Chondrocyte (in vitro differentiated cells): ENCODE measurements around the gene TBX1. TPM values are rescaled to one million over a fixed set of nuclear protein-coding genes. Genes with fewer than 3 reads are reported as not detected.
A peak's percentile ranks its signal among the peaks of the same experiment; 100 is the strongest.

Experiments
- DNase-seq: peaks from one replicate; pipeline ENCODE4 v3.0.0; 2021; ENCODE audit warnings: mixed read lengths, low spot score
- H3K27ac Mint-ChIP-seq: one replicate; pipeline ENCODE4 v1.8.0; 2021; ENCODE audit warnings: mild to moderate bottlenecking, moderate library complexity, mixed read lengths; ENCODE audit not compliant: unreplicated experiment
- H3K27me3 Mint-ChIP-seq: 2 replicates; pipeline ENCODE4 v1.8.0; 2021; ENCODE audit warnings: low read depth, mixed read lengths
- H3K36me3 Mint-ChIP-seq: 2 replicates; pipeline ENCODE4 v1.8.0; 2021; ENCODE audit warnings: low read depth, mixed read lengths
- H3K4me1 Mint-ChIP-seq: 2 replicates; pipeline ENCODE4 v1.8.0; 2021; ENCODE audit warnings: low read depth, mild to moderate bottlenecking, mixed read lengths
- H3K4me3 Mint-ChIP-seq: one replicate; pipeline ENCODE4 v1.8.0; 2021; ENCODE audit warnings: mild to moderate bottlenecking, moderate library complexity, mixed read lengths; ENCODE audit not compliant: unreplicated experiment
- H3K9me3 Mint-ChIP-seq: 2 replicates; pipeline ENCODE4 v1.8.0; 2021; ENCODE audit warnings: low read depth, mixed read lengths
- total RNA-seq: library from RNA; stranded (reverse); gene quantifications from 3 replicates; pipeline ENCODE4 v1.2.1, GENCODE V29; 2021
- TF ChIP-seq, protein P1 (sequence below): fragments of 200-600 bp; sonication (generic); IDR thresholded peaks from 2 replicates; pipeline ENCODE4 v1.5.0; 2021; ENCODE audit warnings: antibody characterized with exemption, mild to moderate bottlenecking, moderate library complexity

The TBX1 gene
- total RNA-seq, 1 donor from 2014 or later = not detected

GRCh38 chr22:19764299-19764593, 3.7 kb downstream of the TBX1 start:
- DNase-seq = no peak
- Mint-ChIP-seq H3K4me3 (no peak overlapping the region), H3K4me1 (peaks cover 14% of the 10 kb centered on the region), H3K9me3 (no peaks in the 10 kb centered on the region), H3K27me3 (peaks cover 24% of the 10 kb centered on the region), H3K27ac (no peak overlapping the region), H3K36me3 (no peaks in the 10 kb centered on the region)
- TF ChIP-seq, protein P1, sequence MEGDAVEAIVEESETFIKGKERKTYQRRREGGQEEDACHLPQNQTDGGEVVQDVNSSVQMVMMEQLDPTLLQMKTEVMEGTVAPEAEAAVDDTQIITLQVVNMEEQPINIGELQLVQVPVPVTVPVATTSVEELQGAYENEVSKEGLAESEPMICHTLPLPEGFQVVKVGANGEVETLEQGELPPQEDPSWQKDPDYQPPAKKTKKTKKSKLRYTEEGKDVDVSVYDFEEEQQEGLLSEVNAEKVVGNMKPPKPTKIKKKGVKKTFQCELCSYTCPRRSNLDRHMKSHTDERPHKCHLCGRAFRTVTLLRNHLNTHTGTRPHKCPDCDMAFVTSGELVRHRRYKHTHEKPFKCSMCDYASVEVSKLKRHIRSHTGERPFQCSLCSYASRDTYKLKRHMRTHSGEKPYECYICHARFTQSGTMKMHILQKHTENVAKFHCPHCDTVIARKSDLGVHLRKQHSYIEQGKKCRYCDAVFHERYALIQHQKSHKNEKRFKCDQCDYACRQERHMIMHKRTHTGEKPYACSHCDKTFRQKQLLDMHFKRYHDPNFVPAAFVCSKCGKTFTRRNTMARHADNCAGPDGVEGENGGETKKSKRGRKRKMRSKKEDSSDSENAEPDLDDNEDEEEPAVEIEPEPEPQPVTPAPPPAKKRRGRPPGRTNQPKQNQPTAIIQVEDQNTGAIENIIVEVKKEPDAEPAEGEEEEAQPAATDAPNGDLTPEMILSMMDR = no peak

DNA sequence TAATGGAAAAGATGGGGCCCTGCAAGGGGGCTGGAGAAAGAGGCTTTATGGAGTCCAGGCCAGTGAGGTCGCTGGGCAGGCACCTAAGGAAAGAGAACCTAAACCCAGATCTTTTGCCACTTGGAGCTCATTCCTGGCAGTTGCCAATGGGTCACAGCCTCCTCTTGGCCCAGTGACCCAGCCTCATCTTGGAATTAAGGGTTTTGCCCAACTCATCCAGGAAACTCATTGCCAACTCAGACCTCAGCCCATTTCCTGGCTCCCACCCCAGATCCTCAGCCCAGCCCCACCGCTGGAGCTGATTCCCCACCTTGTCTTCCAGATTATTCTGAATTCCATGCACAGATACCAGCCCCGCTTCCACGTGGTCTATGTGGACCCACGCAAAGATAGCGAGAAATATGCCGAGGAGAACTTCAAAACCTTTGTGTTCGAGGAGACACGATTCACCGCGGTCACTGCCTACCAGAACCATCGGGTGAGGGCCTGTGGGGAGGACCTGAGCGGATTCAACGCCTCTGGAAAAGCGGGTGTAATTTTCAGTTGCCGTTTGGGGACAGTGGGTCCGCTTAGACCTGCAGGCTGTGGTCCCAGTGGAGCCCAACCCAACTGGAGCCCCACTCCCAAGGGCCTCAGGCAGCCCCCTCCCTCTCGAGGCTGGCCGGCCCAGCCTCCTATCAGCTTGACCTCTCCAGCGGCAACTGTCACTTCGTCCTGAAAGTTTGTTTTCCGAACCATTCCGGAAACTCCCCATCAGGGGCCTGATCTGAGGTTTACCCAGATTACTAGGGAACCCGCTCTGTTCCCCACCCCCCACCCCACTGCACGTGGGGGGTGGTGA, 4.3 kb downstream of the TBX1 start:
- H3K4me3 Mint-ChIP-seq = no peak overlapping the region
- no peak overlapping the region for H3K27ac Mint-ChIP-seq
- no peaks in the 10 kb centered on the region for H3K36me3 Mint-ChIP-seq
- TF ChIP-seq, protein P1 = no peak
- peaks cover 8% of the 10 kb centered on the region for H3K4me1 Mint-ChIP-seq
- peaks cover 20% of the 10 kb centered on the region for H3K27me3 Mint-ChIP-seq
- H3K9me3 Mint-ChIP-seq = no peaks in the 10 kb centered on the region
- no peak for DNase-seq

- Mint-ChIP-seq H3K36me3 (no peaks in the 10 kb centered on the region), H3K9me3 (no peaks in the 10 kb centered on the region), H3K4me1 (peaks cover 3% of the 10 kb centered on the region), H3K27ac (no peak overlapping the region), H3K4me3 (peak overlapping the region; percentile 28), H3K27me3 (peaks cover 20% of the 10 kb centered on the region)
- TF ChIP-seq, protein P1 = no peak
- no peak for DNase-seq
Observed at GRCh38 chr22:19765477-19766239, 5.1 kb downstream of the TBX1 start.

- Mint-ChIP-seq H3K36me3 (no peaks in the 10 kb centered on the region), H3K9me3 (no peaks in the 10 kb centered on the region), H3K27me3 (peaks cover 20% of the 10 kb centered on the region), H3K4me1 (peaks cover 3% of the 10 kb centered on the region), H3K27ac (no peak overlapping the region), H3K4me3 (no peak overlapping the region)
- TF ChIP-seq, protein P1 = no peak
- DNase-seq = no peak
Observed at GRCh38 chr22:19766240-19766510, 5.6 kb downstream of the TBX1 start.

GRCh38 chr22:19766511-19767426, 6.2 kb downstream of the TBX1 start:
- H3K27me3 Mint-ChIP-seq = peaks cover 18% of the 10 kb centered on the region
- TF ChIP-seq, protein P1 = peak; percentile 72
- H3K4me3 Mint-ChIP-seq = no peak overlapping the region
- DNase-seq = no peak
- H3K9me3 Mint-ChIP-seq = no peaks in the 10 kb centered on the region
- no peak overlapping the region for H3K27ac Mint-ChIP-seq
- no peaks in the 10 kb centered on the region for H3K4me1 Mint-ChIP-seq
- no peaks in the 10 kb centered on the region for H3K36me3 Mint-ChIP-seq
